Measurements from ENCODE around the gene DSCAML1. TPM values are rescaled to one million over a fixed set of nuclear protein-coding genes. Genes with fewer than 3 reads are reported as not detected.

The DSCAML1 gene
- total RNA-seq, 1 experiment from 2014 or later, result not detected

- no peak for DNase-seq (ENCODE audit: low read depth)
Observed at GRCh38 chr11:117730208-117730800, 66.7 kb downstream of the DSCAML1 start.

DNA sequence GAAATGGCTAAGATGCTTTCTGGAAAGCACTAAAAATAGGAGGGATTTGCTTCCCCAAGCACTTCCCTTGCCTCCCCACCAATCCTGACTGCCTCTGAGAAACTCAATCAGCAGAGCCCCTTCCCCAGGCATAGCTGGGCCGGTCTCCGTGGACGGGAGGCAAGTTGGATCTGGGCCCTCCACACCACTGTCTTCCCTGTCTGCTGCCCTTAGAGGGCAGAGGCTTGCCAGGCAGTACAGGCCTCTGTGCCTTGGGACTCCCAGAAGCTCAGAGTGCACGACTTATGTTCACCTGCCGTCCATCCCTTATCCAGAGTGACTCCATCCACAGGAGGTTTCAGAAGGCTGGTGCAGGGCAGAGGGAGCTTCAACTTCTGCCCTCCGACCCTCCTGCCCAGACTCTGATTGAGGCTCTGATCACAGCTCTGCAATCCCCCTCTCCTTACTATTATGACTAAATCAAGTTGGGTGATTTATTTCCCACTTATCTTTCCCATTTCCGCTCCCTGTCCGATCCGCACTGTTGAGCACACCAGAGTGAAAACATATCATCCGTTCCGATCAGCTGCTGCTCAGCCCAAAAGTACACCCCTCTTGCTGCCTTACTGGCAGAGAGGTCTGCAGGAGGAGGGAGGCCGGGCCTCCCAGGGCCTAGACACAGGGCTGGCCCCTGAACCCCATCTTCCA is 71.8 kb downstream of the DSCAML1 start:
- DNase-seq (ENCODE audit: low read depth), result no peak

DNA sequence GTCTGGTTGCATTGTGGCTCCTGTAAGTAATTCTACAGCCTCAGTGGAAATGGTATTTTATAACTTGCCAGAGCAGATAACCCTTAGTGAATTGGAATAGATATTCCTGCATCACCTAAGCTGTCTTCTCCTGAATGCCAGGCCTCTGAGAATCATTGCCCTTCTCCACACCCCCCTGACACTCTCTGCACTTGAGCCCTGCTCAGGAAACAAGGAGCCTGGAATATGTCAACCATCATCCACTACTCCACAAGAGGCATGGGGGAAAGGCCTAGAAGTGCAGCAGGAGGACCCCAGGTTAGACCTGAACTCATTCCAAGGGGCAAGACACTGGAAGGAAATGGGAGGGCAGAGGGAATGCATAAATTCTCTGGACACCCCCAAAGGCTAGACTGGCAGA is 72.4 kb downstream of the DSCAML1 start:
- DNase-seq (ENCODE audit: low read depth), result no peak

DNA sequence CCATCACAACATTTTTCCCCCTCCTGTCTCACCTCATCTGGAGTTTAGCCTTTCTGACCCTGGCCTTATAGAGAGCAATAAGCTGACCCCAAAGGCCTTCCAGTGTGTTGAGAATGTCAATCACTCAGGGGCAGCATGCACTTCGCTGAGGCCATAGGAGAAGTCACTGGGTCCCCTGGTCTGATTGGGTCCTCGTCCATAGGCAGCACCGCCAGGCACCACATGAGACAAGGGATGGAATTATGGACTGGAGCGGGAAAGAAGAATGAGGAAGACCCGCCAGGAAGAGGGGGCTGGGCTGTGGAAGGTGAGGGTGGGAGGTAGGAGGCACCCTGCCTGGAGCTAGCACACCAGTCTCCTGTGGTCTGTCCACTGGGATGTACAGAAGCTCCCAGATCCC is 72.9 kb downstream of the DSCAML1 start:
- no peak for DNase-seq (ENCODE audit: low read depth)

GRCh38 chr11:117723277-117724024 is 73.6 kb downstream of the DSCAML1 start:
- DNase-seq (ENCODE audit: low read depth), result no peak

DNA sequence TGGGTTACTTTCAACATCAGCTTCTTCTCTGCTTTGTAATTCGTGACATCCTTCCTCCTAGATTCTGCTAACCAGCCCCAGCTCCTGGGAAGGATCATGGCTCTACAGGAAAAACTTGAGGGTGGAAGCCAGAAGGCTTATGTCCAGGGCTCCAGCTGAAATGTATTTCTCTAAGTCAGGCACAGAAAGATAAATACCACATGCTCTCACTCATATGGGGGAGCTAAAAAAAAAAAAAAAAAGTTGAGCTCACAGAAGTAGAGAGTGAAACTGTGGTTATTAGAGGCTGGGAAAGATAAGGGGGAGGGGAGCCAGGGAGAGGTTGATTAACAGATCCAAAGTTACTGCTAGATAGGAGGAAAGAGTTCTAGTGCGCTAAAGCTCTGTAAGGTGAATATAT is 74.9 kb downstream of the DSCAML1 start:
- DNase-seq (ENCODE audit: low read depth), result no peak

- no peak for DNase-seq (ENCODE audit: low read depth)
Observed at GRCh38 chr11:117720061-117720511, 76.9 kb downstream of the DSCAML1 start.

DNA sequence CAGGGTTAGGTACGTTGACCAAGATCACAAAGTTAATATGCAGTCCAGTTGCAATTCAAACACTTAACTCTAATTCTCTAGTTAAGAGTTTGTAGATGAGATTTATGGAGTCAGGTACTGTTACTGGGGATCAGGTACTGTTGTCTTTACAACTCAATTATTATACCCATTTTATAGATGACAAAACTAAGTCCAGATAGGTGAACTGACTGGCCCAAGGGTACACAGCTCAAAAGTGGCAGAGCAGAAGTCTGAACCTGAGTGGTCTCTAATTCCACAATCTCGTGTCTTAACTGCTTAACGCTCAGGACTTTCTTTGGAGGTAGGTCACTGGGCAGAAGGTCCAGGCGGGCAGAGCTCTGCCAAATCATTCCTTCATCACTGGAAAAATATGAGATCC is 77.5 kb downstream of the DSCAML1 start:
- no peak for DNase-seq (ENCODE audit: low read depth)

DNA sequence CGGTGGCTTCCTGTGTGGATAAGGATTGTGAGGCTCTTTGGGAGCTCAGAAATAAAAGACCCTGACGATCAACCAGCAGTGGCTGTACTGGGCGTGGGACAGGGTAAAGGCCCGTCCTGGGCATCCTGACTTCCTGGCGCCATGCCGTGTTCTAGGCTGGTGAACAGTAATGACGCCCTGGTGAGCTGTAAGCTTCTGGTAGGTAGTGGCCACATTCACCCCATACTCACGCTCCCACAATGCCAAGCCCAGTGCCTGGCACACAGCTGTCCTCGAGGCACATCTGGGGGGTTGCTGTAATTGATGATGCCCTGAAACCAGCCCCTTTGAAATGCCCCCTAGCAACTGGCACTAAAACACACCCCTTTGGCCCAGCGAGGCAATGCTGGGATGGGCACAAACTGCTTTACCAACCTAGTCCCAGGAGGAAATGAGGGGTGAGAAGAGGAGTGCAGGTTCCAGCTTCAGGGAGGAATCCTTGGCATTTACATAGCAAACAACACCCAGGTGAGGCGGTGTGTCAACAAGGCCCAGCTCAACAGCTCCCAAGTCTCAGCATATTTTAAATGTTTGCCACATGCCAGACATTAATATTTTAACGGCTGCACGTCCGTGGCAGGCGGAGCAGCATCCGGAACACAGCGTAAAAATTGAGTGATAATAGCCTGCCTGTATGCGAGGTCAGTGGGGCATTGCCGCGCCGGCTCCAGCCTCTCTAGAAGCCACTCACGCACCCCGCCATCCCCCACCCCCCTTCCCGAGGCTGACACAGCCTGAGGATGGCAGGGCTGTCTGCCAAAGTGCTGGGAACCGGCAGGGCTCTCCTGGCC is 79.3 kb downstream of the DSCAML1 start:
- peak; percentile 23 for DNase-seq (ENCODE audit: low read depth)

- DNase-seq (ENCODE audit: low read depth), result no peak
Observed at GRCh38 chr11:117716521-117717440, 80.2 kb downstream of the DSCAML1 start.

DNA sequence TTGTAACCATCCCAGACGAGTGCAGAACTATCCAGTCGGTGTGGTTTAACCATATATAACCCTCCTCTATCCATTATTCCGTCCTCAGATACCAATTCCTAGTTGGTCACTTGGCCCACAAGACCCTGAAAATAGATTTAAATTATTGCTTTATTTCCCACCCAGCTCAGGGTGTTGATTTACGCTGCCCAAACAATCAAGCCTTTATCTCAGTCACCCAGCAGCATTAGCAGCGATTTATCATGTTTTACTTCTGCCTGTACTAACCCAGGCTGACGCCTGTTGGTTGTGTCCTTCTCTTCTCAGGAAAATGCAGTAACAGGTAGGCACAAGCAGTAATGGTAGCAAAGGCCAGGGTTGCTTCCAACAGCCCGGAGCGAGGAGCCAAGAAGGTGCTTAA is 81.2 kb downstream of the DSCAML1 start:
- DNase-seq (ENCODE audit: low read depth), result no peak

DNA sequence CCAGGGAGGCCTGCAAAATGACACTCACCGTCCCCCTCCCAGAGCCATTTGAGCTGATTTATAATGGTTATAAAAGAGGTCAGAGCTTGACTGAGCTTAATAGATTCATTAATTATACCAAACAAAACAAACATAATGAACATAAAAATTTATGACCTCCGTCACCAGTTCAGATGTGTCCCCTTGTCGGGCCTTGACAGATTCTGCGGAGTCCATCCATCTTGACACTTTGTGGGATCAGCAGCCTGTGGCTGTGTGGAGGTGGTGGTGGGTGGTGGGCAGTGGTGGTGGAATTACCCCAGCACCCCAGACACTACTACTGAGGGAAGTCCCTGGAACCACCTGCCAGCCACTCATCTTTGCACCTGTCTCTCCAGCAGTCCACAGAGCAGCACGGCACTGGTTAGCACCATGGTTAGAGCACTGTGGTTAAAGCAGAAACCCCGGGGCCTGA is 83.5 kb downstream of the DSCAML1 start:
- DNase-seq (ENCODE audit: low read depth), result no peak

DNA sequence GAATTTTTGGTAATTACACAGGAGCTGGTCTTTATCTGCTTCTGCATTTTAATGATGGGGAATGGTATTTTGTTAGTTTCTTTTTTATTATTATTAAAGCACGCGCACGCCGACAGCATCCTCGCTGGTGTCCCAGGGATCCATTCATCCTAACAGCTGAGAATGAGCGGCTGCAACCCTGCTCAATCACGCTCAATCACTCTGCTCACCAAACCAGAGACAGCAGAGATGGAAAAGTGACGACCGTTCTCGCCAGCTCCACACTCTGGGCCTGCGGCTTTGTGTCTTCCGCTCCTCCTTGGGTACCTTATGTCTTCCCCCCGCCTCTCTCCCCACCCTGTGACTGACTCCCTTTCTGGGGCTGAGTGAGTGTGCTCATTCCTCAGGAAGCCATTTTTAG is 84.5 kb downstream of the DSCAML1 start:
- DNase-seq (ENCODE audit: low read depth), result no peak

- DNase-seq (ENCODE audit: low read depth), result no peak
Observed at GRCh38 chr11:117711331-117711730, 85.7 kb downstream of the DSCAML1 start.

GRCh38 chr11:117710211-117710610 is 86.8 kb downstream of the DSCAML1 start:
- DNase-seq (ENCODE audit: low read depth), result no peak

GRCh38 chr11:117706322-117706814 is 90.6 kb downstream of the DSCAML1 start:
- no peak for DNase-seq (ENCODE audit: low read depth)

DNA sequence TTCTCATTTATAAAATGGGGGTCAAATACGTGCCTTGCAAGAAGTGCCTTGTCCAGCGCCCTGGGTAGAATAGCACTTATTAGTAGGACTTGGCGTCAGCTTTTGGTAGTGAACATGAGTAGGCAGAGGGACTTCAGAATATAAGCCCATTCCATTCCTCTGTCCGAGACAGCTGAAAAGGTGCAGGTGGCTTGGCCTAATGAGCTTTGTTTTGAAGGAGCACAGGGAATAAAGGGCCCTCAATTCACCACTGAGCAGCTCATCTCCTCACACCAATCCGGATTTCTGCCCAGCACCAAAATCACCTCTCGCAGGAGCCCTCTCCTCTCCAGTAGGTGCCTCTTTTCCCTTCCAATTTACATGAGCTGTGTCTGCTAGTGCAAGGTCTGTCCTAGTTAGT is 91.2 kb downstream of the DSCAML1 start:
- DNase-seq (ENCODE audit: low read depth), result no peak

GRCh38 chr11:117704395-117705100 is 92.5 kb downstream of the DSCAML1 start:
- DNase-seq (ENCODE audit: low read depth), result no peak

DNA sequence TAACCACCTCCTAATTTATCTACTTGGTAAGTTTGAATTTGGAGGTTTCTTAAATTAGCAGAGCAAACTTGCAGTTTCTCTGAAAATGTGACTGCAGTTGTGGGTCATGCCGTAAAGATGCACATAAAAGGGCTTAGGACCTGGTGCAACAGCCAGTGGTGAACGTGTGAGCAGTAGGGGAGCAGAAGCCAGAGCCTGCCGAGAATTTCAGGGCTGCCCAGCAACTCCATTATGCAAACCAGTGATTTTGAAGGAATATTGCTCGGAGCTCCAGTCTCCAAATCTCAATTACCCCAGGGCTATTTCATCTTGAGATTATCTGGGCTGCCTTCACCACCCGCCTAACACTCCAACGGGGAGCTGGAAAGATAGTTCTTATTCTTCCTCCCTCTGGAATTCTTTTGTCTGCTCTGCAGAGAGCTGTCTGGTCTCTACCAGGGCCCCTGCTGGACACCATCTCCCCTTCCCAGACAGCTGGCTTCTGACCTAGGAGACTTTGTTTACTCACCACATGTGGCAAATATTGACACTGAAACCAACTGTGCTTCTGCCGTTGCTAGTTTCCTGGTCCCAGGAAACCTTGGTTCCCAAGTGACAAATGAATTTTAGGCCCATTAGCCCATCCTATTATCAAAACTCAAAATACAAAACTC is 93.9 kb downstream of the DSCAML1 start:
- no peak for DNase-seq (ENCODE audit: low read depth)

Measured in HT1080 (cell line).